Stomach (tissue), 4 donors: Measurements from ENCODE around the gene TCN2.

ENCODE experiments used
- EP300 ChIP-seq: sonication (generic); formaldehyde crosslinking; IDR thresholded peaks from one replicate; pipeline ENCODE4 v1.6.1; 2017; ENCODE audit warnings: antibody characterized with exemption
- POLR2AphosphoS5 ChIP-seq, 3 donors: sonication (generic); formaldehyde crosslinking; IDR thresholded peaks; one replicate each; pipeline ENCODE4 v1.6.1; 2016; ENCODE audit warnings: antibody characterized with exemption in 3 of 3

GRCh38 chr22:30603801-30604200, 3.2 kb upstream of the TCN2 start:
- TF ChIP-seq POLR2AphosphoS5 (IDR thresholded peaks at IDR 0.05) (no peak), EP300 (no peak)
